Calu3 (cell line): ENCODE data around the gene STXBP1. TPM values are rescaled to one million over a fixed set of nuclear protein-coding genes. Genes with fewer than 3 reads are reported as not detected.

ENCODE experiments used
- Bru-seq: library from RNA; stranded (reverse); fragments of 400-500 nt; gene quantifications from one replicate; lab custom pipeline; 2021; lab: Mats Ljungman, UMichigan
- BruChase-seq, 2 experiments: library from RNA; stranded (reverse); fragments of 400-500 nt; gene quantifications; one replicate each; lab custom pipeline; 2021; lab: Mats Ljungman, UMichigan
- BruUV-seq: library from RNA; stranded (reverse); fragments of 400-500 nt; replicated peaks from 2 replicates; lab custom pipeline; 2021; lab: Mats Ljungman, UMichigan
- CTCF ChIA-PET: fragments of 300-600 bp; sonication (Branson Sonifier 250); formaldehyde crosslinking; loops from one replicate; lab custom pipeline; 2022; ENCODE audit warnings: antibody characterized with exemption; lab: Charles Lee
- DNase-seq: peaks from one replicate; pipeline ENCODE4 v3.0.0; 2022
- H3K27ac Mint-ChIP-seq: one replicate; pipeline ENCODE4 v1.8.0; 2022; ENCODE audit warnings: mixed read lengths; ENCODE audit not compliant: unreplicated experiment
- H3K27me3 Mint-ChIP-seq: one replicate; pipeline ENCODE4 v1.8.0; 2022; ENCODE audit warnings: mixed read lengths; ENCODE audit not compliant: unreplicated experiment
- H3K36me3 Mint-ChIP-seq: one replicate; pipeline ENCODE4 v1.8.0; 2022; ENCODE audit warnings: mild to moderate bottlenecking, moderate library complexity, mixed read lengths; ENCODE audit not compliant: insufficient read depth, unreplicated experiment
- H3K4me1 Mint-ChIP-seq: one replicate; pipeline ENCODE4 v1.8.0; 2022; ENCODE audit warnings: mild to moderate bottlenecking, low read depth, mixed read lengths; ENCODE audit not compliant: unreplicated experiment
- H3K4me3 Mint-ChIP-seq: one replicate; pipeline ENCODE4 v1.8.0; 2022; ENCODE audit warnings: mild to moderate bottlenecking, low read depth, moderate library complexity, mixed read lengths; ENCODE audit not compliant: unreplicated experiment
- H3K9me3 Mint-ChIP-seq: one replicate; pipeline ENCODE4 v1.8.0; 2022; ENCODE audit warnings: low read depth, mixed read lengths; ENCODE audit not compliant: unreplicated experiment
- intact Hi-C: fragments of 100-400 bp; cut with micrococcal nuclease; formaldehyde crosslinking; loops from one replicate; pipeline ENCODE4 v1.10.0; 2022; ENCODE audit not compliant: unreplicated experiment
- long read RNA-seq: library from polyadenylated mRNA; stranded (forward); transcript quantifications from one replicate; pipeline ENCODE4 v2.0.0, GENCODE V29; 2022
- total RNA-seq: library from RNA; stranded (reverse); gene quantifications from 2 replicates; pipeline ENCODE4 v1.2.3, GENCODE V29; 2022
- TF ChIP-seq, protein P1 (sequence below): fragments of 200-600 bp; IDR thresholded peaks from one replicate; pipeline ENCODE4 v1.8.0; 2022; ENCODE audit warnings: antibody characterized with exemption; ENCODE audit not compliant: unreplicated experiment

STXBP1 gene
- 5.9 and 7.5 TPM in 2 replicates for total RNA-seq
- percentile 33 among the genes with signal in this experiment for Bru-seq, nascent RNA
- BruChase-seq, experiment 1, labeled RNA remaining after a 6-hour chase = percentile 33 among the genes with signal in this experiment
- BruChase-seq, experiment 2, labeled RNA remaining after a 2-hour chase = percentile 35 among the genes with signal in this experiment
- long read RNA-seq, partial matches to known transcripts = 2 of 9 reads
- long read RNA-seq, other reads (novel, unspliced or antisense) = 3 of 9 reads

DNA sequence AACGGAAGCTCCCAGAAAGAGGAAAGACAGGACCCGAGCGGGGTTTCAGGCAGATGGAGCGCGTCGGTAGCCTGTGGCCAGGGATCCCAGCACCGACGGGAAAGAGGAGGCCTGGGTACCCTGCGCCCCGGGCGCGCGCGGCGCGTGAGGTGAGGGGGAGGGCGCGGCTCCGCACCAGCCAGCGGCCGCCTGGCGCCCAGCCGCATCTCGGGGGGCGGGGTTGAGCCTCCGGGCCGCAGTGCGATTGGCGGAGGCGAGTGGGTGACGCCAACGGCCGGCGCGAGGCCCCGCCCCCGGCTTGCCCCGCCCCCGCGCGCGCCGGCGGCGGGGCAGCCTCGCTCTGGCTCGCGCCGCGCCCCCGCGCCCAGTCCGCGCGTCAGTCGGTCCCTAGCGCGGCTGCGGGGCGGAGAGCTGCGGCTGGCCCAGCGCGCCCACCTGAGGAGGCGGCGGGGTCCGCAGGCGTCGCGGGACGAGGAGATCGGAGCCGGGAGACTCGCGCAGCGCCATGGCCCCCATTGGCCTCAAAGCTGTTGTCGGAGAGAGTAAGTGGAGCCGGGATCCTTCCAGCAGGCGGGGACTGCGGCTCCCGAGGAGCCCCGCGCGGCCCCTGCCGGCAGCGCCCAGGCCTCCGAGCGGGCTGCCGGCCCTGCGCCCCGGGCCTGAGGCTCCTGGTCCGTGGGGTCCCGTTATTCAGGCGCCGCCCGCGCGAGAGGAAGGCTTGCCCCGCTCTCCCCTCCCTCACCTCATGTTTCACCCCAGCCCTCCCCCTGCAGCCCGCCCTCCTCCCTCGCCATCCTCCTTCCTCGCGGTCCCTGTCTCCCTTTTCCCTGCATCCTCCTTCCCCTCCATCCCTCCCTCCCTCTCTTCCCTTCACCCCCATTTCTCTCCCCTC is at the start of gene STXBP1:
TSS of gene STXBP1 (plus strand) at position 379 of the 892 bp plus-strand sequence. CDS start at position 506, 127 bp downstream.
- DNase-seq = peak; percentile 88

GRCh38 chr9:127562279-127562796 is 49.7 kb upstream of the STXBP1 start:
- Mint-ChIP-seq H3K27me3 (no peaks in the 10 kb centered on the region), H3K27ac (peak overlapping the region; percentile 70), H3K9me3 (no peaks in the 10 kb centered on the region), H3K4me1 (peaks cover 44% of the 10 kb centered on the region), H3K36me3 (peaks cover 58% of the 10 kb centered on the region), H3K4me3 (peak overlapping the region; percentile 50)
- TF ChIP-seq, protein P1, sequence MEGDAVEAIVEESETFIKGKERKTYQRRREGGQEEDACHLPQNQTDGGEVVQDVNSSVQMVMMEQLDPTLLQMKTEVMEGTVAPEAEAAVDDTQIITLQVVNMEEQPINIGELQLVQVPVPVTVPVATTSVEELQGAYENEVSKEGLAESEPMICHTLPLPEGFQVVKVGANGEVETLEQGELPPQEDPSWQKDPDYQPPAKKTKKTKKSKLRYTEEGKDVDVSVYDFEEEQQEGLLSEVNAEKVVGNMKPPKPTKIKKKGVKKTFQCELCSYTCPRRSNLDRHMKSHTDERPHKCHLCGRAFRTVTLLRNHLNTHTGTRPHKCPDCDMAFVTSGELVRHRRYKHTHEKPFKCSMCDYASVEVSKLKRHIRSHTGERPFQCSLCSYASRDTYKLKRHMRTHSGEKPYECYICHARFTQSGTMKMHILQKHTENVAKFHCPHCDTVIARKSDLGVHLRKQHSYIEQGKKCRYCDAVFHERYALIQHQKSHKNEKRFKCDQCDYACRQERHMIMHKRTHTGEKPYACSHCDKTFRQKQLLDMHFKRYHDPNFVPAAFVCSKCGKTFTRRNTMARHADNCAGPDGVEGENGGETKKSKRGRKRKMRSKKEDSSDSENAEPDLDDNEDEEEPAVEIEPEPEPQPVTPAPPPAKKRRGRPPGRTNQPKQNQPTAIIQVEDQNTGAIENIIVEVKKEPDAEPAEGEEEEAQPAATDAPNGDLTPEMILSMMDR = no peak
- CTCF ChIA-PET = interaction anchor here (1.0 to 1.3 kb wide), 5 partner anchors 12 to 58 kb away, joined by 4 to 11 read pairs (median 4); no protein-coding TSS in a partner anchor
- no TSS peak for BruUV-seq
- intact Hi-C loops = no loop called here
- no peak for DNase-seq

More for the DNA sequence above, at the start of gene STXBP1:
- H3K27ac Mint-ChIP-seq = peak within 1 kb of the TSS; percentile 40
- H3K9me3 Mint-ChIP-seq = no peaks in the 10 kb centered on the region
- CTCF ChIA-PET = interaction anchor here (1.2 kb wide), 1 partner anchor 123 kb away, joined by 6 read pairs; the partner anchor contains the start of gene TOR2A
- H3K4me3 Mint-ChIP-seq = peak within 1 kb of the TSS; percentile 72
- intact Hi-C loops = no loop called here
- BruUV-seq = no TSS peak
- H3K27me3 Mint-ChIP-seq = peaks cover 28% of the 10 kb centered on the region
- TF ChIP-seq, protein P1 = no peak
- peaks cover 9% of the 10 kb centered on the region for H3K4me1 Mint-ChIP-seq
- peaks cover 17% of the 10 kb centered on the region for H3K36me3 Mint-ChIP-seq

DNA sequence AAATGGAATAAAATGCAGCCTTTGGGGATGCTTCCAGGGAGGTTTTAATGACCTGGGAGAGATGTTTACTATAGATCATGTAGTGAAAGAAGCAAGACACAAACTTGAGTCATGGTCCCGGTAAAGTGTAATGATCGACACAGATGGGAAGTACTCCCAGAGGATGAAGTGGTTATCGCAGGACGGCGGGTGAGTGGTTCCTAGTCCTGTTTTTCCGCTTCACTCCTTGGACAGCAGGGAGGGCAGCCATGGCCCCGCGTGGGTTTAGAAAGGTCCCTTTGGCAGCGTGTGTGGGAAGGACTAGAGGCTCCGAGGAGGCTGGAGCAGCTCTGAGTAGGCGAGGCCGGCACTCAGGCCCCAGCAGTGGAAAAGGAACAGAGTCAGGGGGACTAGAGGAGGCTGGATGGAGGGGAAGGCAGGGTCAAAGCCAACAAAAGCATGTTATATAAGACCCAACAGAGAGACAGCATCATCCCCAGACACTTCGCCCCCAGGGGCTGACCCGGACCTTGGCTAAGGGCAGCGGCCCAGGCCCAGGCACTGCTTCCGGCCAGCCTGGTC is 49.2 kb upstream of the STXBP1 start:
- CTCF ChIA-PET = interaction anchor here (1.2 kb wide), 1 partner anchor 11 kb away, joined by 4 read pairs; no protein-coding TSS in a partner anchor
- peaks cover 44% of the 10 kb centered on the region for H3K4me1 Mint-ChIP-seq
- DNase-seq = peak; percentile 38
- TF ChIP-seq, protein P1 = no peak
- H3K36me3 Mint-ChIP-seq = peaks cover 64% of the 10 kb centered on the region
- no peaks in the 10 kb centered on the region for H3K27me3 Mint-ChIP-seq
- peak overlapping the region; percentile 70 for H3K27ac Mint-ChIP-seq
- peak overlapping the region; percentile 50 for H3K4me3 Mint-ChIP-seq
- H3K9me3 Mint-ChIP-seq = no peaks in the 10 kb centered on the region
- BruUV-seq = no TSS peak
- intact Hi-C loops = no loop called here

DNA sequence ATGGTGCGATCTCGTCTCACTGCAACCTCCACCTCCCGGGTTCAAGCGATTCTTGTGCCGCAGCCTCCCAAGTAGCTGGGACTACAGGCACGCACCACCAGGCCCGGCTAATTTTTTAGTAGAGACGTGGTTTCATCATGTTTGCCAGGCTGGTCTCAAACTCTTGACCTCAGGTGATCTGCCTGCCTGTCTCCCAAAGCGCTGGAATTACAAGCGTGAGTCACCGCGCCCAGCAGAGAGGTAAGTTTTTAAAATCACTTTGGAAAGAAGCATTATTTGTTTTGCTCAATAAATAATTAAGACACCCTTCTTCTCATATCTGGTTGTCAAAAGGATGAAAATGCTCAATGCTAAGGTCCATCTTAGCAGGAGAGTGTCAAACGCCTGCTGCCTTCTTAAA is 48.5 kb upstream of the STXBP1 start:
- no peak for DNase-seq
- intact Hi-C loops = no loop called here
- CTCF ChIA-PET = interaction anchor here (0.7 kb wide), 2 partner anchors 24 to 318 kb away, joined by 3 read pairs; no protein-coding TSS in a partner anchor
- no TSS peak for BruUV-seq
- Mint-ChIP-seq H3K36me3 (peaks cover 64% of the 10 kb centered on the region), H3K4me1 (peaks cover 42% of the 10 kb centered on the region), H3K27me3 (no peaks in the 10 kb centered on the region), H3K4me3 (peak overlapping the region; percentile 50), H3K27ac (no peak overlapping the region), H3K9me3 (no peaks in the 10 kb centered on the region)
- TF ChIP-seq, protein P1 = no peak
